Measurements from ENCODE around the gene NBPF8.
"Not testable (repeated sequence)": the region's sequence is repeated elsewhere in the genome, so short reads cannot be mapped to it uniquely, and the experiment has no call there.

NBPF8 gene, protein sequence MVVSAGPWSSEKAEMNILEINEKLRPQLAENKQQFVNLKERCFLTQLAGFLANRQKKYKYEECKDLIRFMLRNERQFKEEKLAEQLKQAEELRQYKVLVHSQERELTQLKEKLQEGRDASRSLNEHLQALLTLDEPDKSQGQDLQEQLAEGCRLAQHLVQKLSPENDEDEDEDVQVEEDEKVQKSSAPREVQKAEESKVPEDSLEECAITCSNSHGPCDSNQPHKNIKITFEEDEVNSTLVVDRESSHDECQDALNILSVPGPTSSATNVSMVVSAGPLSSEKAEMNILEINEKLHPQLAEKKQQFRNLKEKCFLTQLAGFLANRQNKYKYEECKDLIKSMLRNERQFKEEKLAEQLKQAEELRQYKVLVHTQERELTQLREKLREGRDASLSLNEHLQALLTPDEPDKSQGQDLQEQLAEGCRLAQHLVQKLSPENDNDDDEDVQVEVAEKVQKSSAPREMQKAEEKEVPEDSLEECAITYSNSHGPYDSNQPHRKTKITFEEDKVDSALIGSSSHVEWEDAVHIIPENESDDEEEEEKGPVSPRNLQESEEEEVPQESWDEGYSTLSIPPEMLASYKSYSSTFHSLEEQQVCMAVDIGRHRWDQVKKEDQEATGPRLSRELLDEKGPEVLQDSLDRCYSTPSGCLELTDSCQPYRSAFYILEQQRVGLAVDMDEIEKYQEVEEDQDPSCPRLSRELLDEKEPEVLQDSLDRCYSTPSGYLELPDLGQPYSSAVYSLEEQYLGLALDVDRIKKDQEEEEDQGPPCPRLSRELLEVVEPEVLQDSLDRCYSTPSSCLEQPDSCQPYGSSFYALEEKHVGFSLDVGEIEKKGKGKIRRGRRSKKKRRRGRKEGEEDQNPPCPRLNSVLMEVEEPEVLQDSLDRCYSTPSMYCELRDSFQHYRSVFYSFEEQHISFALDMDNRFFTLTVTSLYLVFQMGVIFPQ

DNA sequence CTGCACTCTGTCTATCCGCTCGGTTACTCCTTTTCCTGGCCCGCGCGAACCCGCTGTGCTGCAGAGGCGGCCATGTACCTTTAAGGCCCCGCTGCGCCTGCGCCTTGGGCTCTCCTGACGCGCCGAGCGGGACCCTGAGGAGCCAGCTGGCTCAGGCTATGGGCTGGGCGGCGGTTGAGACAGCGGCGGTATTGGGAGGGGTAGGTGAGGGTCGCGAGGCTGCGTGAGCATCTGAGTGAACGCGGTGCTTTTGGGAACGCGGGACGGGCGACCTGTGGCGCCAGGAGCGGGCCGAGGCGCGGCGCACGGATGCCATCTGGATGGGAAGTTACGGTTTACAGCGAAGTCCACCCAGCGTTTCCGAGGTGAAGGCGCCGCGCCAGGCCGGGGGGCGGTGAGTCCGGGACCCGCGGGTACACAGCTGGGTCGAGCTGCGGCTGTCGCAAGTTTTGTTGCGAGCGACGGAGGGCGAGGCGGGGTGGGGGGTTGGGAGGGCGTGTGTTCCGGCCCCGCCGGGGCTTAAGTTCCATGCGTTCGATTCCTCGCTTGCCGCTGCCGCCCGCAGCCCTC, at the start of gene NBPF8:
TSS of gene NBPF8 (plus strand) at position 125 of the 570 bp plus-strand sequence. CDS start 21,488 bp downstream, outside the sequence.
- DNase-seq: not testable (repeated sequence)

DNA sequence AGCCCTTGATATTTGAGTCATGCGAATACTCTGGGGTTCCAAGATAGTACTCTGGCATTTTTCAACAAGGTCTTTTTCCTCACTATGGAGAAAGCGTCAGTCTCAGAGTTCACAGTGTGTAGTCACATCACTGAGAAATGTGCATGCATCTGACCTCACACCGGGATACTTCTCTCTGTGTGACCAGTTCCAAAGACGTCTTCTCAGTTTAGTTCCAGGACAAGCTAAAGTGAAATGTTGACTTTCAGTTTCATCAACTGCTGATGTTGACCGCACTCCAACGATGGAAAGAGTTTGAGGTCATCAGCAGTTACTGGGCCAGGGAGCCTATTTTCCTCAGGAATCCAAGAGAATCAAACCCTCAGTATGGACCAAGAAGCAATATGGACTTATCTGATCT, 47.1 kb upstream of the NBPF8 start:
- not testable (repeated sequence) for DNase-seq

DNA sequence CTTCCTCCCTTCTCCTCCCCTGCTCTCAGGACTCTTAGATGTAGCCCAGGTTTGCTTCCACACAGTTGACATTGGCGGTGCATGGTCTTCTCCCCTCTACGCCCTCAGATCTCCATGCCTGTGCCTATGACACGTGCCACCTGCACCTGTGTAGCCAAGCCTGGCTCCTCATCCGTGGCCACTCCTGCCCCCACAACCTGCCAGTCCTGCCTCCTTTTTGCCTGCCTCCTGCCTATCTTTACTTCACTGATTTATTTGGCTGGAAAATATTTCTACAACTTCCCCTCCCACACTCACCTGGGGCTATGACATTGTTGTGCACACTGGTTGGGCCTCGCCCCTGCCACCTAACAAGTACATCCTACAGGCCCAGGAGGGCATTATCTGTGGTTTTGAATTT, 28.2 kb upstream of the NBPF8 start:
- not testable (repeated sequence) for DNase-seq

DNA sequence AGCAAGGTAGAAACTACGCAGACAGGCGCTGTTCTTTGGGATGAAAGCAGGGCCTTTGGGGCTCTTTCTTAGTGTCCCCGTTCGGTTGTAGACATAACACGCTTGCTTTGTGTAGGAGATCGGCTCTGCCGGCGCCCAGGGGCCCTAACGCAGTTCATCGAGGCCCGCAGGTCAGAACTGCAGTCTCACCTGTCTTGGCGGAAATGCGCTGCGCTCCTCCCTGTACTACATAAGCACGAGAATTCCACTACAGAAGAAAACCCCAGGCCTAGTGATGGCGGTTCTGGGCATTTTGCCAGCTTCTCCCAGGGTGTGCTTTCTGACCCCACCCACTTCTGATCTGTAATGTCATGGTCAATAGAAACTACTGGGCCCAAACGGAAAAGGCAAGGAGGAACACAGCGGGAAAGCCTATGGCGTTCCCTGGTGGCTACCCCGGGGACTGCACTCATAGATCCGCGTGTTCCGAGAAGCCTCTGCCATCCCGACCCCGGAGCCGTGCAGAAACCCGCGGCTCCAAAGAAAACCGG, 26.2 kb upstream of the NBPF8 start:
- not testable (repeated sequence) for DNase-seq

DNA sequence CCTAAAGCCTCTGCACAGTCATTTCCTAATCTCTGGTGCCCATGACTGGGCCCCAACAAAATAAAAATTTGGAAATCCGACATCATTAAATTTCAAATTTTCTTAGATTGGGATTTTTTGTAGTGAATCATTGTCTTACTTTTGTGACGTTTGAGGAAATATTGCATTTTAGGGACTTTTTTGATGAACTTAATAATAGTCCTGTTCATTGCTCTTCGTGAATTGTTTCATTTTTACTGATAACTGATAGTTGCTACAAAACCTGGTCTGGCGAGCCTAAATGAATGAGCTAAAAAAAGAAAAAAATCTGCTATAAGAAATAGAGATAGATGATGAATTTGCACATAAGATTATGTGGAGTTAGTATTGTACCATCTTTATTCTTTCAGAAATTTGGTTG, 23.5 kb upstream of the NBPF8 start:
- not testable (repeated sequence) for DNase-seq

DNA sequence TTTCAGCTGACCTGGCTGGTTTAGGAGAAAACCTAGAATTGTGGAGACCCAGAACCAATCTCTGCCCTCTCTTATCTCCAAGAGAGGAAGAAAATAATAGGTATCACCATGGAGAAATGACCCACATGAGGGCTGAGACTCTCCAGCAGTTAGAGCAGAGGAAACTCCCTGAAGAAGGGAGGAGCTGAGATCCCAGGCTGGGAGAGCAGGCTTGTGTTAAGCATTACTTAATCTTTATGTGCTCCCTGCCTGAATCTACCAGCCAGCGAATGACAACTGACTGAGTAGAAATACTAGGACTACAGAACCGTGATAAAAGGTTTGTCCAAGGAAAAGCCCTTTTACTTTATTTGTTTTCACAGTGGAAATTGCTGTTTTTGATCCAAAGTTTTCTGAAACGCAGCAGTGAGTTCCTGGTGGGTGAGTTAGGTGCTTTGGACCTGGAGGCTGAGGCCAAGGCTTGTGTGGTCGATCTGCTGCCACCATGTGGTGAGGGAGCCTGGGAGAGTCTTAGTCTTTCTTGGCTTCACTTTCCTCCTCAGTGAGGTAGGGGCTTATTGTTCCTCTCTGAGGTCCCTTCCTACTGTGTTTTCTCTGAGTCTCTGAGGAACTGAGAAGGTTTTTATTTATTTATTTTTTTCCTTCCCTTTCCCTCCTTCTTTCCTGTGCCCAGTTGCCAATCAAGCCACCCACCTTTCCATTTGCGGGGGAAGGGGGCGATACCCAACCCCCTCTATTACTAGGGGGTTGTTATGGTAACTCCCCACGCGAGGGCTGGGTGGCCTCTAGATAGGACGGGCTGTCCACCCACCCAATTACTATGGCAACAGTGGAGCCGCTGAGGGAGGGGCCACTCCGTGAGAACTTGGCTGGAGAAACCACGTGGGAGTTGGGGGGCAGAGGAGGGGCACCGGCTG, 21.3 kb upstream of the NBPF8 start:
- DNase-seq: not testable (repeated sequence)

DNA sequence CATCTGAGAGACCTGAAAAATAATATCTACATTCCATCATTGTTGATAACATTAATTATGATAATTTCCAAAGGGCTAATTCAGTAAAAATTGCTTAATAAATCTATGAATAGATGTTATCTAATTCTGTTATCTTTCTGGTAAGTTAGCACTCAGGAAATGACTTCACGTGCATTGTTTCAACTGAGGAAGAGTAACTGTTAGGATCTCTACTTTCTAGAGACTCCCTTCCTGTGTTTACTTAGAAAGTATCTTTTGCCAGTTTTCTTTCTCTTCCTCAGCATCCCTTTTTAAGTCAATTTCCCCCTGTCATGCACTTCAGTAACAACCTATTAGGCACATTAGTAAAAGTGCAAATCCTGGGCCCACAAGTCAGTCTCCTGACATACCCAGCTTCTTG, 9.5 kb upstream of the NBPF8 start:
- DNase-seq: not testable (repeated sequence)

DNA sequence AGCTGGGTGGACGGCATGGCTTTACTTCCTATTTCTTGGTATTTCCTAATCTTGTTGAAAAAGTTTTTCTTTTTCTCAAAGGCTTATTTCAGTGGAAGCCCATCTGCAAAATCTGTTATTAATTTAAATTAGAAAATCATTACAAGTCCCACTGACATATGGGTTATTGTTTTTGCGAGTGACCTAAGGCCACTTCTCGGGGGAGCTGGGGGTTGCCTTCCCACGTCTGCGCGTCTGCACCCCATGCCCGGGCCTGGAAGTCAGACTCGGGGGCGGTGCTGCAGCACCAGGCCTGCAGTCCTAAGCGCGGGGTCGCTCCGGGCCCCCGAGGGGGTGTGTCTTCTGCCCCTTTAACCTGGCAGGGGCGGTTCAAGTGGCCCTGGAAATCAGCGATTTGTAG, 384 bp upstream of the NBPF8 start:
- DNase-seq: not testable (repeated sequence)

DNA sequence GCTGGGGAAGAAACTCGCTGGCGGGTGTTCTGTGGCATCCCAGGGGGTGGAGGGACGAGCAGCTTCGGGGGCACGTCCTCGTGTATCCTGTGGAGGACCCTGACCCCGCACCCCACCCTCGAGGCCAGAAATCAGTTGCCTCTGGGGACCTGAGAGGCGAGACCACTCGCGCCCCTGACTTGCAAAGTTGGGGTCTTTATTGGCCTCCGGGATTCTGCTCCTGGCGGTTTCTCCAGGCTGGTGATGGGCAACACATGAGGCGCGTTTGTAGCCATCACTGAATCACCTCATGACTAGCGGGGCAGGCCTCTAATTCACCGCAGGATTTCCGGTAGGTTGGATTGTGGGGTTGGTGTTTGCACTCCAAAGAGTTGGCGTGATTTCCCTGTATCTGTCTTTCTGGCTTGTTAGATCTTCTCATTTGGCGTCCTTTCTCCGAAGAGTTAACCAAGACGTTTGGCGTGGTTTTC, 692 bp downstream of the NBPF8 start:
- not testable (repeated sequence) for DNase-seq

DNA sequence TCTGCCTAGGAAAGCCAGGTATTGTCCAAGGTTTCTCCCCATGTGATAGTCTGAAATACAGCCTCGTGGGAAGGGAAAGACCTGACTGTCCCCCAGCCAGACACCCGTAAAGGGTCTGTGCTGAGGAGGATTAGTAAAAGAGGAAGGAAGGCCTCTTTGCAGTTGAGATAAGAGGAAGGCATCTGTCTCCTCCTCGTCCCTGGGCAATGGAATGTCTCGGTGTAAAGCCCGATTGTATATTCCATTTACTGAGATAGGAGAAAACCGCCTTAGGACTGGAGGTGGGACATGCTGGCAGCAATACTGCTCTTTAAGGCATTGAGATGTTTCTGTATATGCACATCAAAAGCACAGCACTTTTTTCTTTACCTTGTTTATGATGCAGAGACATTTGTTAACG, 10.2 kb downstream of the NBPF8 start:
- DNase-seq: not testable (repeated sequence)

DNA sequence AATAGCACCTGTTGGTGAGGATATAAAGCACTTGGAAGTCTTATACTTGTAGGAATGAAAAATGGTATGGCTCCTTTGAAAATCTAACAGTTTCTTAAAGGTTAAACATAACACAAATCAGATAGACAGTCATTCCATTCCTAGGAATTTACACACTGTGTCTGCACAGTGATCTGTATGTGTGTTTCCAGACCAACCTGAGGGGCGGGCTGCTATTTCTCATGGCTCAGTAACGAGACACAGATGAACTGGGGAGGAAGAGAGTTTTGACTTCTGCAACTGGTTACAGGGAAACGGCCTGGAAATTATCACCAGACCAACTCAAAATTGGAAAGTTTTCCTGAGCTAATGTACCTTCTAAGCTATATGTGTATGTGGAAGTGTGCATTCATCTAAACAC, 16.8 kb downstream of the NBPF8 start:
- not testable (repeated sequence) for DNase-seq

DNA sequence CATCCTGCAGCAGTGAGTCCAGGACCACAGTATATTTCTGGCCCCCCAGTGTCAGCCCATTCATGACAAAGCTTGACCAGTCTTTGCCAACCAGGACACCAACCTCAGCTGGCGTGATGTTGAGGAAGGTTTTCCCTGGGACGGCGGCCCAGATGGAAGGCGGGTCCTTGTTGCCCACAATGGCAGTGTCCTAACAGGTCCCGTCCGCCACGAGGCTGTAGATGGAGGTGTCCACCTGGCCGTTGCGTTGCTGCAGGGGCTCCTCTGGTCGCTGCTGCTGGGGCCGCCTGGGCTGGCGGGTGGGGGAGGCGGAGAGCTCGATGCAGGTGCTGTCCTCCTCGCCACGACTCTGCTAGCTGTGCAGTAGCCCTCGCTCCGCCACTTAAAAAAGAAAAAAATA, 19.0 kb downstream of the NBPF8 start:
- DNase-seq: not testable (repeated sequence)

DNA sequence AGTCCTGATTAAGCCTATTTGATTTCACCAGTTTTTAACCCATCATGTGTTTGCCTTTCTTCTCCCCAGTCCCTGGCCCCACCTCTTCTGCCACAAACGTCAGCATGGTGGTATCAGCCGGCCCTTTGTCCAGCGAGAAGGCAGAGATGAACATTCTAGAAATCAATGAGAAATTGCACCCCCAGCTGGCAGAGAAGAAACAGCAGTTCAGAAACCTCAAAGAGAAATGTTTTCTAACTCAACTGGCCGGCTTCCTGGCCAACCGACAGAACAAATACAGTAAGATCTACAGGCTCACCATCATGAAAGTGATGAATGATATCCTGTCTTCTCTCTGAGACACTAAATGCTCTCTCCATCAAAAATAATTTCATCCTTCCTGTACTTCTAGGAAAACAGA, 34.3 kb downstream of the NBPF8 start:
- not testable (repeated sequence) for DNase-seq
